ENCODE data around the gene C19orf12. TPM values are rescaled to one million over a fixed set of nuclear protein-coding genes. Genes with fewer than 3 reads are reported as not detected.

Gene C19orf12
- total RNA-seq (2022; extraction: Qiagen RNA extraction) = 40.1 to 48.6 TPM (median 44.8 TPM) in 5 replicates

DNA sequence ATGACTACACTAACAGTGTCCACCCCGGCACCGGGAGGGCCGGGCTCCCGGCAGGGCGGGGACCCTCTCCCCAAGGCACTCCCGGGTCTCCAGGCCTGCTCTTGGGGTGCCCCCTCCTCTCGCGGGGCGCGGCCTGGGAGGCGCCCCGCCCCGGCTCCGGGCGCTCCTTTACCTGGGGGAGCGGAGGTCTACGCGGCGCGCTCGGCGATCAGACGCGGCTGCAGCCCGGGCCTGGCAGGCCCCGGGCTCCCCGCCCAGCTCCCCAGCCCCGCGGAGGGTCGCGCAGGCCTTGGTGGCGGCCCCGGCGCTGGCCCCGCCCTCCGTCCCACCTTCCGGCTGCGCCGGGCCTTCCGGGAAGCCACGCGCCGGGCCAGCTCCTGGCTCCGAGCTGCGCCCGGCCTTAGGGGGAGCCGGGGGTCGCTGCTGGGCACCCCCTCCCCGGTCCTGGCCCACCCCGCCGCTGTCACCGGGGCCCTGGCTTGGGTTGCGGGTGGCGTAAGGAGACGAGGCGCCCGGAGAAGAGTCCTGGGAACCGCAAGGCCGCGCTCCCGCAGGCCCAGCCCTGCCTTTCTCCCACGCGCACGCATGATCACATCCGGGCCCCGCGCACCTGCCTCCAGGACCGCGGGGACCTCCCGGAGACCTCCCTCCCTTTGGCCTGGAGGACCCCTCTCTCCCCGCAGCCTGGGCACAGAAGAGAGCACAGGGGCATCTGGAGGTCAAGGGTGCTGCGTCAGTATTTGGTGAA is at the start of gene C19orf12:
C19orf12 (minus strand) TSS at position 309 of the 748 bp plus-strand sequence. CDS start 6,848 bp downstream, outside the sequence.

GRCh38 chr19:29665215-29665825 is 49.7 kb downstream of the C19orf12 start, which contains the start of gene PLEKHF1:
Gene PLEKHF1, plus strand, starts transcription at chr19:29665461. Its CDS starts 8,379 bp downstream, at chr19:29673840.

Other genes starting within 250 kb of the C19orf12 start
- 0.09 TPM in 1 of 5 replicates, not detected in the others for gene VSTM2B, start 189.3 kb downstream of the C19orf12 start, total RNA-seq (2022; extraction: Qiagen RNA extraction)
- 191 to 229 TPM (median 192 TPM) in 5 replicates for gene POP4, start 109.0 kb downstream of the C19orf12 start, total RNA-seq (2022; extraction: Qiagen RNA extraction)
- 5.7 to 7.2 TPM (median 6.7 TPM) in 5 replicates for gene PLEKHF1, start 49.8 kb downstream of the C19orf12 start, total RNA-seq (2022; extraction: Qiagen RNA extraction)
- 25.4 to 29.0 TPM (median 25.9 TPM) in 5 replicates for gene CCNE1, start 96.7 kb upstream of the C19orf12 start, total RNA-seq (2022; extraction: Qiagen RNA extraction)
- gene URI1, start 227.0 kb upstream of the C19orf12 start, total RNA-seq (2022; extraction: Qiagen RNA extraction) = 89.4 to 103 TPM (median 93.9 TPM) in 5 replicates